ENCODE data around the gene CHAC1.
"Not testable (repeated sequence)": the region's sequence is repeated elsewhere in the genome, so short reads cannot be mapped to it uniquely, and the experiment has no call there.

CHAC1 gene

GRCh38 chr15:40957581-40958051, 4.3 kb downstream of the CHAC1 start:
- DNase-seq (no peak), ATAC-seq (no peak)

GRCh38 chr15:40958146-40958545, 4.9 kb downstream of the CHAC1 start:
- DNase-seq: no peak
- no peak for ATAC-seq

- DNase-seq (no peak), ATAC-seq (no peak)
Measured at GRCh38 chr15:40958723-40959122, 5.5 kb downstream of the CHAC1 start.

GRCh38 chr15:40959331-40960141, 6.3 kb downstream of the CHAC1 start:
- DNase-seq (no peak), ATAC-seq (no peak)

- no peak for DNase-seq
- ATAC-seq: no peak
Measured at GRCh38 chr15:40960151-40960885, 7.0 kb downstream of the CHAC1 start.

- ATAC-seq (no peak), DNase-seq (no peak)
Measured at GRCh38 chr15:40960925-40961324, 7.7 kb downstream of the CHAC1 start.

- ATAC-seq, DNase-seq: not testable (repeated sequence)
Measured at GRCh38 chr15:40961740-40962139, 8.5 kb downstream of the CHAC1 start.

GRCh38 chr15:40962317-40962716, 9.0 kb downstream of the CHAC1 start:
- not testable (repeated sequence) for DNase-seq, ATAC-seq

- DNase-seq: no peak
- ATAC-seq: no peak
Measured at GRCh38 chr15:40963201-40963600, 9.9 kb downstream of the CHAC1 start.

- DNase-seq: no peak
- no peak for ATAC-seq
Measured at GRCh38 chr15:40964006-40964405, 10.7 kb downstream of the CHAC1 start.

GRCh38 chr15:40964634-40965033, 11.4 kb downstream of the CHAC1 start:
- DNase-seq: no peak
- ATAC-seq: no peak

- ATAC-seq: no peak
- no peak for DNase-seq
Measured at GRCh38 chr15:40968290-40969085, 15.2 kb downstream of the CHAC1 start.

GRCh38 chr15:40969363-40969762, 16.1 kb downstream of the CHAC1 start:
- ATAC-seq (no peak), DNase-seq (no peak)

GRCh38 chr15:40974879-40975278, 21.6 kb downstream of the CHAC1 start:
- ATAC-seq (no peak), DNase-seq (no peak)

- DNase-seq (no peak), ATAC-seq (no peak)
Measured at GRCh38 chr15:40976819-40977218, 23.5 kb downstream of the CHAC1 start.

GRCh38 chr15:40978141-40978540, 24.9 kb downstream of the CHAC1 start:
- ATAC-seq: no peak
- DNase-seq: no peak

- ATAC-seq (no peak), DNase-seq (no peak)
Measured at GRCh38 chr15:40978562-40978961, 25.3 kb downstream of the CHAC1 start.

- ATAC-seq (no peak), DNase-seq (no peak)
Measured at GRCh38 chr15:40981186-40981585, 27.9 kb downstream of the CHAC1 start.

GRCh38 chr15:40982855-40983254, 29.6 kb downstream of the CHAC1 start:
- DNase-seq (no peak), ATAC-seq (no peak)

GRCh38 chr15:40984406-40984805, 31.1 kb downstream of the CHAC1 start:
- ATAC-seq: no peak

GRCh38 chr15:40984964-40985363, 31.7 kb downstream of the CHAC1 start:
- ATAC-seq (no peak), DNase-seq (no peak)

More at GRCh38 chr15:40984406-40984805, 31.1 kb downstream of the CHAC1 start:
- DNase-seq: no peak

- no peak for DNase-seq
- ATAC-seq: no peak
Measured at GRCh38 chr15:40985541-40986330, 32.5 kb downstream of the CHAC1 start.

All from stimulated activated naive CD8-positive, alpha-beta T cell treated with anti-CD3 and anti-CD28 coated beads, Interleukin-15, Interleukin-2, amounts not matched to agents 100 U/mL and 50 U/mL, for 24 hours (primary cell).